Right lobe of liver (tissue), 4 donors: ENCODE data around the gene ATP1B1.

Source experiments
- CTCF ChIP-seq, 4 donors: fragments of 200-600 bp in 3 of 4; fragments of 450-650 bp in 1 of 4; IDR thresholded peaks; one replicate each; pipeline versions ENCODE4 v1.5.1 to v1.8.0; 2016 to 2022; ENCODE audit warnings: antibody characterized with exemption in 4 of 4, mild to moderate bottlenecking in 2 of 4
- POLR2A ChIP-seq: fragments of 450-650 bp; IDR thresholded peaks from one replicate; pipeline ENCODE4 v1.6.1; 2017; ENCODE audit warnings: antibody characterized with exemption, mild to moderate bottlenecking
- donor health status: DM: no; HTN: no; CAD: no.
- donor health status: DM: no; HTN: no; CAD: no.
- donor health status: DM: no; HTN: yes; CAD: no.

DNA sequence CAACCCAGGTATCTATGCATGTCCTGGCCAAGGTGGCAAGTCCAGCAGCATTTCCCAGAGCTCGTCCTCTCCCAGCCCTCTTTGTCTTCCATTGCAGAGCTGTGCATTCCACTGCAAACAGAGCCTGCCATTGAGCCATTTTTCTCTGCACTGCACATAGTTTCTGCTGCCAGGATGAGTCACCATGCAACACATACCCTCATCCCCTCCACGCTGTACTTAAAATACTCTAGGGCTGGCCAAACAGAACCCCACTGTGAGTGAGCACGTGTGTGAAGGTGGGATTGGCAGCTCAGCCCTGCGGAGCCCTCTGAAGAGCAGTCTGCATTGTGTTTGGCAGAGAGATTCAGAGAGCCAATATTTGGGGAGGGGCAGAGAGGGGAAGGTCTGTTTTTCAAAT, 3.9 kb upstream of the ATP1B1 start:
- TF ChIP-seq CTCF (IDR thresholded peaks at IDR 0.05): no peak
- no peak for TF ChIP-seq POLR2A
